Right lobe of liver (tissue), 6 donors: ENCODE measurements around the gene CCDC60. TPM values are rescaled to one million over a fixed set of nuclear protein-coding genes. Genes with fewer than 3 reads are reported as not detected.
"Not testable (repeated sequence)": the region's sequence is repeated elsewhere in the genome, so short reads cannot be mapped to it uniquely, and the experiment has no call there.

ENCODE experiments used
- ATAC-seq, 4 donors: fragments of 200-7000 bp; cut with Tn5 transposase; one replicate each; pipeline ENCODE4 v1.9.1; 2020; ENCODE audit warnings: mild to moderate bottlenecking in 4 of 4, moderate library complexity in 4 of 4
- DNase-seq, 3 donors: peaks; one replicate each; pipeline ENCODE4 v3.0.0-alpha.2; 2020
- H3K27ac ChIP-seq, 3 donors: fragments of 200-600 bp; one replicate each; pipeline ENCODE4 v1.8.0; 2022
- H3K27me3 ChIP-seq, 2 donors: fragments of 200-600 bp; one replicate each; pipeline ENCODE4 v1.8.0; 2022
- H3K36me3 ChIP-seq, 4 donors: fragments of 200-600 bp; sonication (generic) in 1 of 4; one replicate each; pipeline versions ENCODE4 v1.5.1 to v1.8.0; 2017 to 2022; ENCODE audit warnings: control low read depth in 1 of 4
- H3K4me1 ChIP-seq, 4 donors: fragments of 200-600 bp; sonication (generic) in 1 of 4; one replicate each; pipeline versions ENCODE4 v1.5.1 to v1.8.0; 2017 to 2022; ENCODE audit warnings: control low read depth in 1 of 4
- H3K4me3 ChIP-seq, 3 donors: fragments of 200-600 bp; one replicate each; pipeline ENCODE4 v1.8.0; 2022
- H3K9me3 ChIP-seq, 4 donors: fragments of 200-600 bp; sonication (generic) in 1 of 4; one replicate each; pipeline versions ENCODE4 v1.5.1 to v1.8.0; 2017 to 2022; ENCODE audit warnings: control low read depth in 1 of 4
- CTCF ChIP-seq, 4 donors: fragments of 200-600 bp in 3 of 4; fragments of 450-650 bp in 1 of 4; IDR thresholded peaks; one replicate each; pipeline versions ENCODE4 v1.5.1 to v1.8.0; 2016 to 2022; ENCODE audit warnings: antibody characterized with exemption in 4 of 4, mild to moderate bottlenecking in 2 of 4
- POLR2A ChIP-seq: fragments of 450-650 bp; IDR thresholded peaks from one replicate; pipeline ENCODE4 v1.6.1; 2017; ENCODE audit warnings: antibody characterized with exemption, mild to moderate bottlenecking
- WGBS: methylation state at CpG from one replicate; pipeline ENCODE4 v1.1.6; 2018; ENCODE audit warnings: low coverage, low lambda C conversion rate; ENCODE audit not compliant: insufficient coverage; ENCODE audit errors: missing lambda C conversion rate; 5-methylcytosine and 5-hydroxymethylcytosine counted together
- intact Hi-C, 2 donors: fragments of 100-400 bp; cut with DNase I; formaldehyde crosslinking; loops; one replicate each; pipeline versions ENCODE4 v1.11.2 to v1.14.1; 2022
- total RNA-seq, 6 experiments: library from RNA; depleted of rRNA in 2 of 6; stranded (reverse); fragments of >200 nt in 2 of 6; fragmentation: NEBNext Ultra II Directional in 3 of 6; extraction: Animal tissue kit (Norgen Biotek cat#: 25700) in 3 of 6; gene quantifications; one replicate each; pipeline versions ENCODE4 v1.1.0 to v1.2.4, GENCODE V29; 2016 to 2023
- donor health status: DM: no; HTN: yes; CAD: no.
- donor health status: DM: no; HTN: no; CAD: no.
- donor health status: DM: no; HTN: no; CAD: no.
- donor health status: DM: no; HTN: yes; CAD: no.
- donor health status: DM: no; HTN: yes; CAD: no.

The CCDC60 gene
- total RNA-seq, 6 experiments from 2014 or later: not detected

- H3K27ac ChIP-seq: no peak overlapping the region
- WGBS: 69% methylated on average over 5 of the region's 5 CpGs
- no peaks in the 10 kb centered on the region for H3K36me3 ChIP-seq
- ATAC-seq (no peak), DNase-seq (no peak)
- no peak overlapping the region for H3K4me3 ChIP-seq
- H3K4me1 ChIP-seq: no peaks in the 10 kb centered on the region
- no peaks in the 10 kb centered on the region for H3K9me3 ChIP-seq
- TF ChIP-seq POLR2A: no peak
- TF ChIP-seq CTCF (IDR thresholded peaks at IDR 0.05): no peak
- intact Hi-C loops: no loop called here
- H3K27me3 ChIP-seq: no peaks in the 10 kb centered on the region
Observed at GRCh38 chr12:119341020-119341419, 6.5 kb downstream of the CCDC60 start.

GRCh38 chr12:119341988-119342387 lies 7.5 kb downstream of the CCDC60 start:
- Histone ChIP-seq H3K4me1 (no peaks in the 10 kb centered on the region), H3K27ac (no peak overlapping the region), H3K36me3 (no peaks in the 10 kb centered on the region), H3K9me3 (no peaks in the 10 kb centered on the region), H3K4me3 (no peak overlapping the region), H3K27me3 (no peaks in the 10 kb centered on the region)
- no peak for ATAC-seq
- intact Hi-C loops: no loop called here
- DNase-seq: no peak
- 67% methylated on average over 2 of the region's 2 CpGs for WGBS
- TF ChIP-seq POLR2A (no peak), CTCF (IDR thresholded peaks at IDR 0.05) (no peak)

- H3K27me3 ChIP-seq: no peaks in the 10 kb centered on the region
- WGBS: 82% methylated on average over 7 of the region's 7 CpGs
- ATAC-seq (no peak), DNase-seq (no peak)
- H3K27ac ChIP-seq: no peak overlapping the region
- intact Hi-C loops: no loop called here
- H3K4me3 ChIP-seq: no peak overlapping the region
- no peaks in the 10 kb centered on the region for H3K36me3 ChIP-seq
- no peaks in the 10 kb centered on the region for H3K9me3 ChIP-seq
- TF ChIP-seq POLR2A (no peak), CTCF (IDR thresholded peaks at IDR 0.05) (no peak)
- H3K4me1 ChIP-seq: no peaks in the 10 kb centered on the region
Observed at GRCh38 chr12:119343130-119343529, 8.6 kb downstream of the CCDC60 start.

- 31% methylated on average over 4 of the region's 4 CpGs for WGBS
- DNase-seq (no peak), ATAC-seq (peak in 2 of 4 donors; percentile 64 to 69)
- H3K9me3 ChIP-seq: no peaks in the 10 kb centered on the region
- H3K36me3 ChIP-seq: no peaks in the 10 kb centered on the region
- H3K27ac ChIP-seq: no peak overlapping the region
- H3K4me1 ChIP-seq: peaks cover 0 to 8% (median 0%) of the 10 kb centered on the region in 4 donors
- H3K27me3 ChIP-seq: no peaks in the 10 kb centered on the region
- no peak overlapping the region for H3K4me3 ChIP-seq
- TF ChIP-seq CTCF (IDR thresholded peaks at IDR 0.05) (no peak), POLR2A (no peak)
- intact Hi-C loops: no loop called here
Observed at GRCh38 chr12:119354172-119354571, 19.6 kb downstream of the CCDC60 start.

GRCh38 chr12:119360366-119360765 lies 25.8 kb downstream of the CCDC60 start:
- H3K4me3 ChIP-seq, H3K9me3 ChIP-seq, H3K27ac ChIP-seq, H3K4me1 ChIP-seq, H3K36me3 ChIP-seq, H3K27me3 ChIP-seq, DNase-seq, ATAC-seq, intact Hi-C loops: not testable (repeated sequence)
- WGBS: 80% methylated on average over 1 of the region's 33 CpGs
